SU-DHL-6 (cell line): ENCODE results near the gene SLC6A11.

ENCODE experiments used
- CTCF ChIP-seq: fragments of 200-600 bp; sonication (generic); IDR thresholded peaks from one replicate; pipeline ENCODE4 v1.5.1; 2017; ENCODE audit warnings: antibody characterized with exemption, mild to moderate bottlenecking, low read length, moderate library complexity; ENCODE audit not compliant: insufficient read depth, poor library complexity, severe bottlenecking
- EZH2phosphoT487 ChIP-seq: fragments of 200-600 bp; sonication (generic), shearing (Covaris generic); conservative IDR thresholded peaks from 2 replicates; pipeline ENCODE4 v1.6.1; 2018; ENCODE audit warnings: mild to moderate bottlenecking, antibody characterized with exemption, low read length, moderate library complexity, mixed read lengths

DNA sequence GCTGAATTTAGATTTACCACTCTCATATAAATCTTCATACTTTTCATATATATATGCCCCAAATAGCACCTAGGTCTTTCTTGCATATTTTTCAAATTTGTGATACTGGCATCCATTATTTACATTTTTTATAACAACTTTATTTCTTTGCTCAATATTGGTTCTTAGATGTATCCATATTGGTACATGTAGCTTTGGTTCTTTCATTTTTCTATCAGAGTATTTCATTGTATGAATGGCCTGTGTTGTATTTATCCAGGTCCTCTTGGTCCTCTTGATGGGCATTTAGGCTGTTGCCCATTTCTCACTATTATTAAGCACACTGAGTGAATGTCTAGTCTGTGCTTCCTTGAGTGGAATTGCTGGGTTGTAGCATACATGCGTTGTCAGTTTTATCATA is 8.4 kb downstream of the SLC6A11 start:
- no peak for TF ChIP-seq CTCF
- no peak for TF ChIP-seq EZH2phosphoT487
